NCI-H2227 (cell line): Measurements from ENCODE around the gene BTNL9.
"Not testable (repeated sequence)": the region's sequence is repeated elsewhere in the genome, so short reads cannot be mapped to it uniquely, and the experiment has no call there.

Experiments
- DNase-seq: peaks from one replicate; lab custom pipeline; 2025; ENCODE audit not compliant: unreplicated experiment; lab: John Stamatoyannopoulos, UW

The BTNL9 gene

DNA sequence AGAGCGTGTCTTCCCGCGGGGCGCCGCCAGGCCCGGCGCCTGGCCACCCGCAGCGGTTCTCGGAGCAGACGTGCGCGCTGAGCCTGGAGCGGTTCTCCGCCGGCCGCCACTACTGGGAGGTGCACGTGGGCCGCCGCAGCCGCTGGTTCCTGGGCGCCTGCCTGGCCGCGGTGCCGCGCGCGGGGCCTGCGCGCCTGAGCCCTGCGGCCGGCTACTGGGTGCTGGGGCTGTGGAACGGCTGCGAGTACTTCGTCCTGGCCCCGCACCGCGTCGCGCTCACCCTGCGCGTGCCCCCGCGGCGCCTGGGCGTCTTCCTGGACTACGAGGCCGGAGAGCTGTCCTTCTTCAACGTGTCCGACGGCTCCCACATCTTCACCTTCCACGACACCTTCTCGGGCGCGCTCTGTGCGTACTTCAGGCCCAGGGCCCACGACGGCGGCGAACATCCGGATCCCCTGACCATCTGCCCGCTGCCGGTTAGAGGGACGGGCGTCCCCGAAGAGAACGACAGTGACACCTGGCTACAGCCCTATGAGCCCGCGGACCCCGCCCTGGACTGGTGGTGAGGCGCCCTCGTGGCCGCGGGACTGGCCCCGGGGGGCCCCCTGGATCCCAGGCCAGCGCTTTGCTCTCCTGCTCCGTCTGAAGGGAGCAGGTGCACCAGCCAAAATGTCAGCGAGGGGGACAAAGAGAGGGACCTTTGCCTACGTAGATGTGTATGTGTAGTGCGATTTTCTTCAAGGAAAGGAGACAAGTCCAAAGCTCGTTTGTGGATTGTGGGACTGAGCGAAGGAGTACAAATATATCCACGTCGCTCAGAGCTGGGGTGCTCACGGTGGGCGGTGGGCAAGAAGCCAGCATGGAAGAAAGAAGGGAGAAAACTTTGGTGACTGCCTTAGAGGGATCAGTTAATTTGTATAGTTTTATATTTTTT, 19.5 kb downstream of the BTNL9 start:
- no peak for DNase-seq

DNA sequence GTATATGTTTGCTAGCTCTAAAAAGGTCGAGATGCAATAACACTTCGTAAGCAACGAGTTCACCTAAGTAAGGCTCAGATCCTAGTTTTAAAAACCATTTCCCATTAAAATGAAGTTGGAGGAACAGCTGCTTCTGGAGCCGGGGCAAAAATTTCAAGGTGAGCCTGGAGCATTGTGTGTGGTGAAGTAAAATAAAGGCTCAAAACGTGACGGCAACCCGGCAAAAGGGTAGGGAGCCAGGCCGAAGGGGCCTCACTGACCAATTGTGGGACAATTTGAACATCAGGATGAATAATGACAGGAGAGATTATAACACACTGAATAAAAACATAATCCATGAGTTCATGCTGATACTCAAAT, 20.1 kb downstream of the BTNL9 start:
- DNase-seq, result no peak

DNA sequence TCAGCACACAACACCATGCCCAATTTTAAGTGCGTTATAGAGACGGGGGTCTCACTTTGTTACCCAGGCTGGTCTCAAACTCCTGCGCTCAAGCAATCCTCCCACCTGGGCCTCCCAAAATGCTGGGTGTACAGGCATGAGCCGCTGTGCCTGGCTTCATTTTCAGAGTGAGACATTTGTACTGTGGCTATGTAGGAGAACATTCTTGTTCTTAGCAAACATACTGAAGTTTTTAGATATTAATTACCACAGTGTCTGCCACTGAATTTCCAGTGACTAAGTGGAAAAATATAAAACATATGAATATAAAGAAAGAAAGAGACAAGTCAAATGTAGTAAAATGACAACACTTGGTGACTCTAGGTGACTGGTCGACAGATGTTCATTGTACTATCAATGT, 20.9 kb downstream of the BTNL9 start:
- DNase-seq, result no peak

DNA sequence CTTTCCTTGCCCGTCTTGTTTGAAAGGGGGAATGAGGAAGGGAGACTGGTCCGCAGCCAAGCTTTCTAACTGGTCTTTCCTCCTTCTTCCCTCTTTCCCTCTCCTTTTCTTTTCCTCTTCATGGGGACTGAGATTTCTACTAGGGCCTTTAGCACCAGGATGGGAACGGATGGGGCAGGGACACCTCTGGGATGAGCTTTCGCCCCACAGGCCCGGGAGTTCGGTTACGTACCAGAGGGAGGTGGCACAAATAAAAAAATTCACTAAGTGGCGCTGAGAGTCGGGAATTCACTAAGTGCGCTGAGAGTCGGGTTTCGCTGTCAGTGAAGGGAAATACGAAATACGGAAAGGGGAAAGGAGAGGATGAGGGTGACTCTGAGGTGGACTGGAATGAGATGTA, 21.6 kb downstream of the BTNL9 start:
- no peak for DNase-seq

DNA sequence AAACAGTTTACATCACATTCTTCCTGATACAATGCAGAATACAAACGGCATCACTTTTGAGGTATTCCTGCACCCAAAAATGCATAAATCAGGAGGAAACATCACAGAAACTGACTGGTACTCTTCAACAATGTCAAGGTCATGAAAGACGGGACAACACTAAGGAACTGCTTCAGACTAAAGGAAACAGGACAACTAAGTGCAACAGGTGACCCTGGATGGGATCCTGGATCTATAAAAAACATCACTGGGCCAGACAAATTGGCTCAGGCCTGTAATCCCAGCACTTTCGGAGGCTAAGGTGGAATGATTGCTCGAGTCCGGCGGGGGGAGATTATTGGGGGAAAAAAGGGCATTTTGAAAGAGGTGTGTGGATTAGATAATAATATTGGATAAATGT, 22.6 kb downstream of the BTNL9 start:
- no peak for DNase-seq

DNA sequence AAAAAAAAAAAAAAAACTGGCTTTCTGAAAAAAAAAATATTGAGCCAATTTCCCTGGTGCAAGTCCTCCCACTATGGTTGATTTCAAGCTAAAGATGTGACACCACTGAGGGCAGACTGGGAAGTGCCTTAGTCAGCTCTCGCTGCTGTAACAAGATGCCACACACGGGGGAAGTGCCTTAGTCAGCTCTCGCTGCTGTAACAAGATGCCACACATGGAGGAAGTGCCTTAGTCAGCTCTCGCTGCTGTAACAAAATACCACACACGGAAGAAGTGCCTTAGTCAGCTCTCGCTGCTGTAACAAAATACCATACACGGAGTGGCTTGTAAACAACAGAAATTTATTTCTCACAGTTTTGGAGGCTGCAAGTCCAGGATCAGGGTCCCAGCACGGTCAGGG, 23.4 kb downstream of the BTNL9 start:
- DNase-seq, result no peak

DNA sequence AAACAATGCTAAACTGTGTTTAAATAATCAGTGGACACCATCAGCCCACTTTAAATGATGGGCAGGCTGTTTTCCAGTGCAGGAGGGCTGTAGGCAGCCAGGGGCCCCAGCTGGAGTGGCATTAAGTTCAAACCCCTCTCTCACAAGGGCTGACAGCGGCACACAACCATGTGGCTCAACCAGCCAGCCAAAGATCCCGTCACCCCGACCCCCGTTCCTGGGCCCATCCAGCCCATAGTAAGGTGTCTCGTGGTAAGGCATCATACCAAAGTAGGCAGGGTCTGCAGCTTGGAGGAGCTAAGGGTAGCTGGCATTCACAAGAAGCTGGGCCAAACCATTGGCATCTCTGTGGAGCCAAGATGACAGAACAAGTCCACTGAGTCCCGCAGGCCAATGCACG, 24.9 kb downstream of the BTNL9 start:
- no peak for DNase-seq

DNA sequence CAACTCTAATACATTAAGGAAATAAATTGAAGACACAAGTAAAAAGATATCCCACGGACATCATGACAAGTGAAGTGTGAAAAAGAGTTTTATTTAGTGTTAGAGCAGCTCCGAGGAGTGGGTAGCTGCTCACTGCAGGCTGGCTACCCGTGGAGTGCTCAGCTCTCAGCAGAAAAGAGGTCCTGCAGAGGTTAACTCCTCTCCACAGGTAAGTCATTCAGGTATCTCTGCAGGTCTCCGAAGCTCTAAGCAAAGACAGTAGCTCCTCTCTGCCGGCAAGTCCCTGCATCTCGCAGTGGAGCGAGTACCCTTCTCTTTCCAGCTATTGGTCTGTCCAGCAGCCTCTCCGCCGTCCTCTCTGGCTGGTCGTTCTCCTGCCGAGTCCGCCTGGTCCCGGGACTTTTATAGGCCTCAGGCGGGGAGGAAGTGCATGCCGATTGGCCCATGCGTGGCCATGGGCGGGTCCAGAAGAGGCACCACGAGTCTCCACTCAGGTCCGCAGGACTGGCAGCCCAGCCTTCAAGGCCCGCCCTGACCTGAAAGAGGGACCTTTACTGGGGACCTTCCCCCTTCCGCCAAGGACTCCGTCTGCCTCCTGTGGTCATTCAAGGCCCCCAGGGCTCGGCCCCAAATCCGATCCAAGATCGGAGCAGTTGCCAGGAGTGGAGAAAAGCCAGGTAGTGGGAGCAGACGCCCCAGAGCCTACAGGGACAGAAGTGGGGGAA, 29.9 kb downstream of the BTNL9 start:
- DNase-seq, result peak; percentile 16

DNA sequence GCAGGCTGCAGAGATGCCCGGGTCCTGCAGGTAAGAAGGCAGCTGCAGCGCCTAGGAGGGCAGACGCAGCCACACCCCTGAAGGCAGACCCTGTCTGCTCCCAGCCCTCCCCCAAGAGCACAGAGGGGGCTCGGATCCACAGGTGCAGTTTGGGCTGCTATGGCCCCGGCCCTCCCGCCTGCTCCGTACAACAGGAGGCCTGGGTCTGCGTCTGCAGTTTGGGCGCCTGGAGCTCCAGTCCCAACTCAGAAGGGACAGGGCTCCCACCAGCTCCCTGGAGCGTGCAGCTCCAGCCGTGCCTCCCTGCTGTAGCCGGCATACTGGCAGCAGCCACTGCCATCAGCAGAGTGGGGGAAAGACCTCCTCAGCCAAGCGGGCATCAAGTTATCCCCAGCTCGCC, 30.5 kb downstream of the BTNL9 start:
- no peak for DNase-seq

DNA sequence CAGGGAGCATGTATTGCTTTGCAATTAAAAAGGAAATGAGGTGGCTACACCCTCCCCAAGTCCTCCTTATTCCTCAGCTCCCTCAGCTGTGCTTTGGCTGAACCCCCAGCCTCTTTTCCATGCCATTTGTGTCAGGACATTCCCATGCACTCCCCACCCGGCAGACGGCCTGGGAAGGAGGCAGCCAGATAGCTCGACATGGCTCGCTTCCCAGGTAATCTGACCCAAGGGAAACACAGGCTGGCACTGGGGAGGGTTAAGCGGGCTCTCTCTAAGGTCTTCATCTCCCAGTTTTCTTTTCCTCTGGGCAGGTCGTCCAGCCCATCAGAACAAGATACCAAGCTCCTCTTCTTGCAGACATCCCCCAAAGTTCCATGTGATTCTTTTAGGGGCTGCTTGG, 31.2 kb downstream of the BTNL9 start:
- no peak for DNase-seq

DNA sequence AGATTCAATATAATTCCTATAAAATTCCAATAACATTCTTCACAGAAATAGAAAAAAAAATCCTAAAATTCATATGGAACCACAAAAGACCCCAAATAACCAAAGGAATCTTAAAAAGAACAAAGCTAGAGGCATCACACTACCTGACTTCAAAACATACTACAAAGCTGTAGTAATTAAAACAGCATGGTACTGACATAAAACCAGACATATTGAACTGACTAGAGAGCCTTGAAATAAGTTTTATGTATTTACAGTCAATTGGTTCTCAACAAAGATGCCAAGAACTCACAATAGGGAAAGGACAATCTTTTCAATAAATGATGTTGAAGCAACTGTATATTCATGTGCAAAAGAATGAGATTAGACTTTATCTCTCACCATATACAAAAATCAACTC, 36.9 kb downstream of the BTNL9 start:
- DNase-seq, result no peak

DNA sequence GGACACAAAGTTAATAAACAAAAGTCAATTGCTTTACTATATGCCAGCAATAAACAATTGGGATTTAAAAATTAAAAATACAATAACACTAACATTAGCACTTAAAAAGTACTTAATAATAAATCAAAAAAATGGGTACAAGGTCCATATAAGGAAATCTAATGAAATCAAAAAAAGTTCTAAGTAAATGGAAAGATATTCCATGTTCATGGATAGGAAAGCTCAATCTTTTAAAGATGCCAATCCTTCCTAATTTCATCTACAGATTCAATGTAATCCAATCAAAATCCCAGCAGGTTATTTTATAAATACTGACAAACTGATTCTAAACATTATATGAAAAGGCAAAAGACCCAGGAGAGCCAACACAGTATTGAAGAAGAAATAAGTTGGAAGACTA, 41.9 kb downstream of the BTNL9 start:
- no peak for DNase-seq

DNA sequence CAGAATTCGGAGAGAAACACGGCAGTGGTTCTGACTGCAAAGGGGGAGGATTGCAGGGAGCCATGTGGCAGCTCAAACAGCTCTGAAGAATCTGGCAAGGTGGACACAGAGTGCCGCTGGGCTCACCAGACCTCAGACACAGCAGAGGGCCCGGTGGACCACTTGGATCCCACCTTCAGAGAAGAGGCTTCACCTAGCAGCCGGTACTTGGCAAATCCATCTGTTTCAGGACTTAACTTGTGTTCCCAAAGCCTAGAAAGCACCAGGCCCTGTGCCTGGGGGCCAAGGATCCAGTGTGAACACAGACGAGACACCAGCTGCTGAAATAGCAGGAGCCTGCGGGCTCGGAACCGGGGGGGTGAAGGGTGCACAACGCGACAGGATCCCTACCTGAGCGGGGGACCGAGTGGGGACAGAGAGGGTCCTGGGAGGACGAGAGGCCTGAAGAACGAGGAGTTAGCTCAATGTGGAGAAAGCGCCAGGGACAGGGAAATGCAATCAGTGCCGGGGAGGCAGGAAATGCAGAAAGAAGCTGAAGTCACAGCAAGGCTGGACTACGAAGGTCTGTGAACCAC, 44.6 kb downstream of the BTNL9 start:
- DNase-seq, result no peak

DNA sequence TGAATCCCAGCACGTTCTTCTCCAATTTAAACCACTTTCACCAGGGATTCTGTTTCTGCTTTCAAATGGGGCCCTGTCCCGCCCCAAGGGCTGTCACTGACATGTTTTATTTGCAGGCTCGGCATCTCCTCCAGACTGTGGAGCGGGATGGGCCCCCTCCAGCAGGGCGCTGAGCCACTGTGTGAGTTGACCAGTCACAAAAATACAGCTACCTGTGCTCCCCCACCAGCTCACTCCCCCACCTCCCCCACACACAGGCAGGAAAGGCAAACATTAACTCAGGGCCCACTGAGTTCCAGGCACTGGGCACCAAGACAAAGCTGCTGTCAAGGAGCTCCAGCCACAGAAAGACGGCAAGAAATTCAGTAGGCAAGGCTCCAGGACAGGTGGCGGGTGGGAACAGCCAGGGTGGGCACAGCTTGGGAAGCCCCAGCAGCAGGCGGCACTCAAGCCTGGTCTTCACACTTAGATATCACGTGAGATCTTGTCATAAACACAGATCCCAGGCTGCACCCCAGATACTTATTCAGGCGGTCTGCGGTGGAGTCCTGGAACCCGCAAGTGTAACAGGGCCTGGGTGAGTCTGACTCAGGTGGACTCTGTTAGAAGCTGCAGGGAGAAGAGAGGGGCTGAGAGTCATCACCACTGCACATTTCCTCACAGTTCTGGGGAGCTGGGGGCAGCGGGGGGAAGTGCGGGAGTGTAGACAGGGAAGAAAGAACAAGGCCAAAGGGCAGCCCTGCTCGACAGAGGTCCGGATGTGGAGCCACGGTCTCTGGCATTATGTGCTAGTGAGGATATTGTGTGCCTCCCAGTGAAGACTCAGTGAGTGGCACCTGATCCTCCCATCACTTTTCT, 46.2 kb downstream of the BTNL9 start:
- no peak for DNase-seq

DNA sequence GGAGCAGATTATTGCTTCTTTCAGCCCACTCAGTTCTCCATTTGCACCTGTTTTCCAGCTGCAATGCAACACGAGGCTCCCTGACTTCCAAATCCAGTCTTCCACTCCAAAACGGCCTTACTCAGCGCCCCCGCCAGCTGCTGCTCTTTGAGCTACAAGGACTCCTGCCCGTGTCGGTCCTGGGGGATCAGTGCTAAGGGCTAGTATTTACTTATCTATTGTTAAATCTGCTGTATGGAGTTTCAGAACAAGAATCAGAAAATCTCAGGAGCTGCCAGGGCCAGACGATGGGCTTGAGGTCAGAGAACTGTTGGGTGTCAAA, 46.8 kb downstream of the BTNL9 start:
- DNase-seq, result no peak

DNA sequence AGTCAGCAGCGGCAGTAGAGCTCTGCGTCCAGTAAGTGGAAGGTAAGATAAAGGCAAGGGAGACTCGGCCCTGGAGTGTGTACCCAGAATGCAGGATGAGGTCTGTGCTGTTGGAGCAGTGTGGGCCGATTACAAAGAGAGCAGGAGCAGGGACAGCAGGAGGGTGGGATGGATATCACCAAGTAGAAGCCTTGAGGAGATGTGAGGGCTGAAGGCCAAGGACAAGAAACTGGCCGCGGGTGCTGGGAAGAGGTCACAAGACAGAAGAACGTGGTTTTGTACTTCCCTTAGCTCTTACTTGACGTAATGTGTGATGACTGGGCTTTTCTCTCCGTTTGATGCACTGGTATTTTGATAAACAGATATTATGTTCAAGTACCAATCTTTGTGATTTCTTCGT, 47.2 kb downstream of the BTNL9 start:
- no peak for DNase-seq

DNA sequence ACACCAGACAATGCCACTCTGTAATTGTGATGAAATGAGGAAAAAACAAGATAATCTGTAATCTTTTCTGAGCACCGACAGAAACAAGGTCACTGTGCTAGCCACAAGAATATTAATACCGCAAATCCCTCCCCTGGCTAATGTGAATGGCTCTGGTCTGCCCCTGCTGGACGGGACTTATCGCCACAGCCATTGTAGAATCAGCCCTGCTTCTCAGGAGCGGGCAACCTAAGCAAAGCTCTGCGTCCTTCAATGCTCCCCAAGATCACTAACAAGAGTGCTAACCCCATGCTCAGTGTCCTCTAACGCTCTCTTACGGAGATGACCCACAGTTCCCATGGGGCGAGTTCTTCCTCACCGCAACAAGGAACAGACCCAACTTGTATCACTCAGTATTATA, 48.2 kb downstream of the BTNL9 start:
- DNase-seq, result no peak

DNA sequence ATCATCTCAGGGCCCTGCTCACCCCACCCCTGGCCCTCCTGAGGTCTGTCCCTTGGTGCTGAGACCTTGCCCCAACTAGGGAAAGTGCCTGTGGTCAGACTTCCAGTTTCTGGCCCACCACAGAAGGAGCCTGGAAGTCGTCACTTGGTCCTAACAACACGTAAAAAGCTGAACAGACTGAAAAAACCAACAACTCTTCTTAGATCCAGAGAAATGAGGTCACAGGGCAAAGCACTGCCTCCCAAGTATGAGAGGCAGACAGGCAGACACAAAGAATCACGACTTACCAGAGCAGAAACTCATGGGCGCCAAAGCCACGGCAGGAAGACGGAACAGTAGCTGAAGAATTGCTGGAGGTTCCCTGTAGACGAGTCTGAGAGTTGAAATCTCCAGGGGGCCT, 52.4 kb downstream of the BTNL9 start:
- no peak for DNase-seq

DNA sequence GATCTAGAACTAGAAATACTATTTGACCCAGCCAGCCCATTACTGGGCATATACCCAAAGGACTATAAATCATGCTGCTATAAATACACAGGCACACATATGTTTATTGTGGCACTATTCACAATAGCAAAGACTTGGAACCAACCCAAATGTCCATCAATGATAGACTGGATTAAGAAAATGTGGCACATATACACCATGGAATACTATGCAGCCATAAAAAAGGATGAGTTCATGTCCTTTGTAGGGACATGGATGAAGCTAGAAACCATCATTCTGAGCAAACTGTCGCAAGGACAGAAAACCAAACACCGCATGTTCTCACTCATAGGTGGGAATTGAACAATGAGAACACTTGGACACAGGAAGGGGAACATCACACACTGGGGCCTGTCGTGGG, 55.1 kb downstream of the BTNL9 start:
- DNase-seq, result not testable (repeated sequence)

DNA sequence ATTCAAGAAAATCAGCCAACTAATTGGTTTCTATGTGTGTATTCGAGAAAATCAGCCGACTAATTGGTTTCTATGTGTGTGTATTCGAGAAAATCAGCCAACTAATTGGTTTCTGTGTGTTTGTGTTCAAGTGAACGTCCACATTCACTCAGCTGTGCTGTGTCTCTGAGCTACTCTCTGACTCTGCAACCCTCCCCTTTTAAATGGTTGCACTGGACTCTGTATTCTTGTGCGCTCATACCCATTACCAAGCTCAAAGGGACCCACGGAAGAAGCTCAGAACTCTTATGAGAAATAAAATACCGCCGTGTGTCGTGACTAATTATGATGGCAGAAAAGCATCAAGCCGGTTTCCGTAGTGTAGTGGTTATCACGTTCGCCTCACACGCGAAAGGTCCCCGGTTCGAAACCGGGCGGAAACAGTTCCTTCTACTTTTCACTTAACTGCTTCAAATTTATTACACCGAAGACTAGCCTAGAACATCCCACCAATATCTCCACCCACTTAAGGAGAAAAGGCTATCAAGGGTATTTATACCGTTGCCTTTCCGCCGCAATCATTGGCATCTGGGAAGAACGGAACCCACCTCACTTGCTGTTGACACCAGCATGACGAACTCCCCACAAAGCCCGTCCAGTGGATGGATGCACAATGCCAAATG, 56.8 kb downstream of the BTNL9 start:
- not testable (repeated sequence) for DNase-seq

DNA sequence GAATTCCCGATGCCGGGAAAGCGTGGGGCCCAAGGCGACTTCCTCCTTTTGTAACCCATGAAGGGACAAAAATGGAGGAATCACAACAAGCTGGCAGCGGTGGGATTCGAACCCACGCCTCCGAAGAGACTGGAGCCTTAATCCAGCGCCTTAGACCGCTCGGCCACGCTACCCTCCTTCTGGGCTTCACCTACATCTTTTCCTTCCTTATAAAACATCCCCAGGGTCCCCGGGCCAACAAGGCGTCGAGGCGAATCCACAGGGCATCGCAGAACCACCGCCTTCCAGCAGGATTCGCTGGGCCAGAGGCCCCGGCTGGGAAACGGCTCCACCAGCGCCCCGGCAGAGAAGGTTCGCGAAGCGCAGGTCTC, 57.3 kb downstream of the BTNL9 start:
- not testable (repeated sequence) for DNase-seq
